Vagina (tissue), 2 donors: ENCODE measurements around the gene PRKG2.

Experiments used
- POLR2AphosphoS5 ChIP-seq, 2 donors: sonication (generic); formaldehyde crosslinking; IDR thresholded peaks; one replicate each; pipeline ENCODE4 v1.9.0; 2017; ENCODE audit warnings: antibody characterized with exemption in 2 of 2, mild to moderate bottlenecking in 2 of 2, low read depth in 1 of 2; ENCODE audit not compliant: insufficient read depth in 1 of 2
- TF ChIP-seq, protein P1 (sequence below), 3 experiments: fragments of 450-650 bp in 2 of 3; fragments of 200-600 bp in 1 of 3; sonication (generic) in 1 of 3; IDR thresholded peaks; one replicate each; pipeline ENCODE4 v1.5.1; 2017 to 2019; ENCODE audit warnings: antibody characterized with exemption in 3 of 3, mild to moderate bottlenecking in 2 of 3, moderate library complexity in 2 of 3

GRCh38 chr4:81065446-81065845, 149.6 kb downstream of the PRKG2 start:
- no peak for TF ChIP-seq POLR2AphosphoS5 (IDR thresholded peaks at IDR 0.05; ENCODE audit: insufficient read depth in 1 of 2, low read depth in 1 of 2)
- TF ChIP-seq, protein P1, sequence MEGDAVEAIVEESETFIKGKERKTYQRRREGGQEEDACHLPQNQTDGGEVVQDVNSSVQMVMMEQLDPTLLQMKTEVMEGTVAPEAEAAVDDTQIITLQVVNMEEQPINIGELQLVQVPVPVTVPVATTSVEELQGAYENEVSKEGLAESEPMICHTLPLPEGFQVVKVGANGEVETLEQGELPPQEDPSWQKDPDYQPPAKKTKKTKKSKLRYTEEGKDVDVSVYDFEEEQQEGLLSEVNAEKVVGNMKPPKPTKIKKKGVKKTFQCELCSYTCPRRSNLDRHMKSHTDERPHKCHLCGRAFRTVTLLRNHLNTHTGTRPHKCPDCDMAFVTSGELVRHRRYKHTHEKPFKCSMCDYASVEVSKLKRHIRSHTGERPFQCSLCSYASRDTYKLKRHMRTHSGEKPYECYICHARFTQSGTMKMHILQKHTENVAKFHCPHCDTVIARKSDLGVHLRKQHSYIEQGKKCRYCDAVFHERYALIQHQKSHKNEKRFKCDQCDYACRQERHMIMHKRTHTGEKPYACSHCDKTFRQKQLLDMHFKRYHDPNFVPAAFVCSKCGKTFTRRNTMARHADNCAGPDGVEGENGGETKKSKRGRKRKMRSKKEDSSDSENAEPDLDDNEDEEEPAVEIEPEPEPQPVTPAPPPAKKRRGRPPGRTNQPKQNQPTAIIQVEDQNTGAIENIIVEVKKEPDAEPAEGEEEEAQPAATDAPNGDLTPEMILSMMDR (IDR thresholded peaks at IDR 0.05), result no peak
